Body of pancreas (tissue), 4 donors: ENCODE measurements around the gene METTL25B. TPM values are rescaled to one million over a fixed set of nuclear protein-coding genes. Genes with fewer than 3 reads are reported as not detected.

Experiments
- ATAC-seq: fragments of 150-250 bp; one replicate; pipeline ENCODE4 v1.9.1; 2016
- DNase-seq, 4 donors: peaks; one replicate each; pipeline ENCODE4 v3.0.0-alpha.2; 2019
- H3K27ac ChIP-seq, 4 donors: fragments of 200-600 bp; sonication (generic); 1 replicate in 3 of 4; 2 replicates in 1 of 4; pipeline versions ENCODE4 v1.5.1 to v1.6.1; 2016 to 2019; ENCODE audit warnings: mild to moderate bottlenecking in 1 of 4, mixed read lengths in 1 of 4, moderate library complexity in 1 of 4
- H3K27me3 ChIP-seq, 2 donors: fragments of 200-600 bp; sonication (generic); one replicate each; pipeline ENCODE4 v1.6.0; 2016; ENCODE audit warnings: mild to moderate bottlenecking in 1 of 2
- H3K36me3 ChIP-seq, 2 donors: fragments of 200-600 bp; sonication (generic); replicated peaks in 1 of 2; 2 replicates each; pipeline ENCODE4 v1.5.1; 2016; ENCODE audit warnings: low read depth in 2 of 2; ENCODE audit not compliant: insufficient read depth in 1 of 2
- H3K4me1 ChIP-seq: fragments of 200-600 bp; sonication (generic); one replicate; pipeline ENCODE4 v1.6.0; 2016
- H3K4me3 ChIP-seq, 2 donors: fragments of 200-600 bp; sonication (generic); 1 replicate in 1 of 2; 2 replicates in 1 of 2; pipeline ENCODE4 v1.5.1; 2016 to 2019
- H3K9me3 ChIP-seq, 3 donors: fragments of 200-600 bp; sonication (generic); 1 replicate in 2 of 3; 2 replicates in 1 of 3; pipeline ENCODE4 v1.5.1; 2016
- CTCF ChIP-seq, 7 experiments: fragments of 450-650 bp in 4 of 7; fragments of 200-600 bp in 3 of 7; sonication (generic) in 3 of 7; IDR thresholded peaks; one replicate each; pipeline ENCODE4 v1.5.1; 2016 to 2019; ENCODE audit warnings: antibody characterized with exemption in 7 of 7
- POLR2A ChIP-seq, 3 donors: fragments of 450-650 bp; IDR thresholded peaks; one replicate each; pipeline ENCODE4 v1.6.1; 2016; ENCODE audit warnings: antibody characterized with exemption in 3 of 3, mild to moderate bottlenecking in 2 of 3
- WGBS, 2 donors: methylation state at CpG; one replicate each; pipeline ENCODE4 v1.1.5; 2017; 5-methylcytosine and 5-hydroxymethylcytosine counted together
- intact Hi-C: fragments of 100-400 bp; cut with DNase I; formaldehyde crosslinking; loops from one replicate; pipeline ENCODE4 v1.15.1; 2023
- total RNA-seq, 2 donors: library from RNA; depleted of rRNA; stranded (reverse); fragments of >200 nt; gene quantifications; one replicate each; pipeline ENCODE4 v1.1.0, GENCODE V29; 2016

Gene METTL25B
- total RNA-seq, 2 donors from 2014 or later: 14.5 to 68.2 TPM

- Histone ChIP-seq H3K36me3 (peaks cover 0 to 11% of the 10 kb centered on the region in 2 donors), H3K27ac (no peak overlapping the region), H3K4me3 (no peak overlapping the region), H3K4me1 (peaks cover 17% of the 10 kb centered on the region), H3K9me3 (no peaks in the 10 kb centered on the region), H3K27me3 (no peaks in the 10 kb centered on the region)
- intact Hi-C loops: no loop called here
- DNase-seq (no peak), ATAC-seq (no peak)
- WGBS, 2 donors: 62 to 73% methylated on average over 2 of the region's 2 CpGs
- TF ChIP-seq CTCF (IDR thresholded peaks at IDR 0.05) (no peak), POLR2A (IDR thresholded peaks at IDR 0.05) (no peak)
Measured at GRCh38 chr1:156738916-156739315, 10.6 kb downstream of the METTL25B start.

GRCh38 chr1:156740237-156740740 lies 12.0 kb downstream of the METTL25B start:
- Histone ChIP-seq H3K4me3 (peak overlapping the region; percentile 42 to 47), H3K27me3 (no peaks in the 10 kb centered on the region), H3K36me3 (peaks cover 0 to 10% of the 10 kb centered on the region in 2 donors), H3K9me3 (no peaks in the 10 kb centered on the region), H3K4me1 (peaks cover 21% of the 10 kb centered on the region), H3K27ac (peak overlapping the region; percentile 37 to 72 (median 60))
- ATAC-seq (peak; percentile 0), DNase-seq (peak in 1 of 4 donors; percentile 13)
- intact Hi-C loops: no loop called here
- 8% methylated on average over 6 to 7 of the region's 7 CpGs for WGBS, 2 donors
- no peak for TF ChIP-seq POLR2A (IDR thresholded peaks at IDR 0.05)
- TF ChIP-seq CTCF (IDR thresholded peaks at IDR 0.05): no peak

GRCh38 chr1:156740741-156741480 lies 12.6 kb downstream of the METTL25B start, which contains the start of gene MRPL24:
MRPL24 (minus strand) TSS chr1:156741088; CDS start chr1:156738704, 2,384 bp downstream.
- WGBS, 2 donors: 0% methylated on average over 28 to 38 of the region's 38 CpGs
- Histone ChIP-seq H3K27me3 (no peaks in the 10 kb centered on the region), H3K36me3 (peaks cover 0 to 10% of the 10 kb centered on the region in 2 donors), H3K4me3 (peak within 1 kb of the TSS; percentile 42 to 47), H3K9me3 (no peaks in the 10 kb centered on the region), H3K4me1 (peaks cover 28% of the 10 kb centered on the region), H3K27ac (peak within 1 kb of the TSS; percentile 41 to 85 (median 78))
- peak; percentile 98 to 100 (median 98) for DNase-seq
- TF ChIP-seq CTCF (IDR thresholded peaks at IDR 0.05) (no peak), POLR2A (IDR thresholded peaks at IDR 0.05) (peak in 2 of 3 donors; percentile 70 to 77)
- peak; percentile 97 for ATAC-seq
- intact Hi-C loops: no loop called here

DNA sequence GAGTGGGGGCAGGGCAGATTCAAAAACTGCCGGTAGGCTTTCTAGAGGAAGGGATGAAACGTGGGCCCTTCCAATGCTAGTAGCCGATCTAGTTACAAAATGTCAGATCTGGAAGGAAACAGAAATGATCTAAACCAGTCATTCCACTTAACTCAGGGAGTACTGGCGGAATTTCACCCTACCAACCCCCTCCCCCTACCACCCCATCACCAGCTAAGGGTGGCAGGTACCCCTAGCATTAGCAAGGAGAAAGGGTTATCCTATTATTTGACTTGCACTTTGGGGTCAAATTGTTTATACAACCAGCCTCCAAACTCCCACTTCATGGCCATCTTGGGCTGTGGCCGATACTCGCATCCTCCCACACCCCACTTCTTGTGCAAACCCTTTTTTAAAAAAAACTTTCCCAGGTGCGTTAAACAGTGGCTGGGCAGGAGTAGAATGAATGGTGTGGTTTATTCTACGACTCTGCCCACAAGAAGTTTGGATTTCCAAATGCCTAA lies 13.3 kb downstream of the METTL25B start:
- H3K36me3 ChIP-seq: peaks cover 0 to 10% of the 10 kb centered on the region in 2 donors
- DNase-seq (no peak), ATAC-seq (no peak)
- H3K27me3 ChIP-seq: no peaks in the 10 kb centered on the region
- H3K4me3 ChIP-seq: no peak overlapping the region
- no peaks in the 10 kb centered on the region for H3K9me3 ChIP-seq
- intact Hi-C loops: no loop called here
- peak overlapping the region; percentile 41 to 85 (median 78) for H3K27ac ChIP-seq
- H3K4me1 ChIP-seq: peaks cover 34% of the 10 kb centered on the region
- WGBS, 2 donors: 46 to 55% methylated on average over 8 of the region's 8 CpGs
- TF ChIP-seq CTCF (IDR thresholded peaks at IDR 0.05) (no peak), POLR2A (IDR thresholded peaks at IDR 0.05) (no peak)
